GM12873 (cell line): Measurements from ENCODE around the gene POLR2M.

Experiments
- CTCF ChIP-seq: IDR thresholded peaks from 2 replicates; pipeline ENCODE4 v1.5.1; 2012; ENCODE audit warnings: low read depth, mild to moderate bottlenecking, moderate library complexity, low read length, control low read depth; ENCODE audit not compliant: insufficient read depth; ENCODE audit errors: missing control alignments

Gene POLR2M

GRCh38 chr15:57763176-57763964, 56.9 kb downstream of the POLR2M start:
- TF ChIP-seq CTCF, result no peak
